Endothelial cell of umbilical vein (primary cell): ENCODE data around the gene EHMT1.

ENCODE experiments used
- CTCF ChIP-seq, 2 donors: IDR thresholded peaks; 1 replicate in 1 of 2; 2 replicates in 1 of 2; pipeline ENCODE4 v1.5.1; 2011; ENCODE audit warnings: low read length in 2 of 2, mild to moderate bottlenecking in 2 of 2, moderate library complexity in 2 of 2, control low read depth in 1 of 2, inconsistent platforms in 1 of 2, low read depth in 1 of 2; ENCODE audit not compliant: insufficient read depth in 1 of 2; ENCODE audit errors: extremely low read depth in 1 of 2
- EZH2 ChIP-seq: IDR thresholded peaks from 2 replicates; pipeline ENCODE4 v1.6.1; 2012; ENCODE audit warnings: borderline replicate concordance, low read depth, mild to moderate bottlenecking, moderate library complexity, low read length, inconsistent platforms; ENCODE audit not compliant: severe bottlenecking
- FOS ChIP-seq: IDR thresholded peaks from 2 replicates; pipeline ENCODE4 v1.6.1; 2011; ENCODE audit warnings: mild to moderate bottlenecking, low read length, moderate library complexity, borderline replicate concordance; ENCODE audit not compliant: insufficient read depth
- GATA2 ChIP-seq: IDR thresholded peaks from 2 replicates; pipeline ENCODE4 v1.7.0; 2011; ENCODE audit warnings: low read depth, mild to moderate bottlenecking, moderate library complexity, mixed read lengths, low read length; ENCODE audit not compliant: insufficient read length, insufficient read depth
- JUN ChIP-seq: IDR thresholded peaks from 2 replicates; pipeline ENCODE4 v1.6.1; 2011; ENCODE audit warnings: borderline replicate concordance, low read depth; ENCODE audit not compliant: insufficient read length, insufficient read depth
- MYC ChIP-seq: IDR thresholded peaks from one replicate; pipeline ENCODE4 v1.6.1; 2011; ENCODE audit warnings: mild to moderate bottlenecking, low read depth, low read length
- POLR2A ChIP-seq: IDR thresholded peaks from 2 replicates; pipeline ENCODE4 v1.6.1; 2012; ENCODE audit warnings: low read depth, mild to moderate bottlenecking, control low read depth, low read length
- POLR2AphosphoS5 ChIP-seq: IDR thresholded peaks from 2 replicates; pipeline ENCODE4 v1.6.1; 2012; ENCODE audit warnings: low read depth, mild to moderate bottlenecking, control low read depth, low read length, moderate library complexity; ENCODE audit not compliant: insufficient read depth
- TF ChIP-seq, protein P1 (sequence below): IDR thresholded peaks from 2 replicates; pipeline ENCODE4 v1.6.1; 2011; ENCODE audit not compliant: insufficient read depth, insufficient read length

- TF ChIP-seq CTCF (IDR thresholded peaks at IDR 0.05; ENCODE audit: extremely low read depth in 1 of 2, insufficient read depth in 1 of 2, low read depth in 1 of 2, low read length in 2 of 2) (no peak), FOS (no peak), POLR2AphosphoS5 (no peak), EZH2 (no peak), MYC (no peak), POLR2A (no peak), JUN (no peak), GATA2 (no peak)
- TF ChIP-seq, protein P1, sequence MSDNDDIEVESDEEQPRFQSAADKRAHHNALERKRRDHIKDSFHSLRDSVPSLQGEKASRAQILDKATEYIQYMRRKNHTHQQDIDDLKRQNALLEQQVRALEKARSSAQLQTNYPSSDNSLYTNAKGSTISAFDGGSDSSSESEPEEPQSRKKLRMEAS: no peak
These were observed 129.5 kb downstream of the EHMT1 start for GRCh38 chr9:137748311-137748710.
